Trophoblast cell (in vitro differentiated cells and primary cell): ENCODE results near the gene SRCAP.

Source experiments
- DNase-seq, 2 donors: peaks; one replicate each; pipeline ENCODE4 v3.0.0-alpha.2; 2016
- H2AFZ ChIP-seq: 2 replicates; pipeline ENCODE4 v1.6.1; 2013; ENCODE audit warnings: low read length, moderate library complexity, mild to moderate bottlenecking; ENCODE audit not compliant: insufficient read depth, poor library complexity
- H2AK5ac ChIP-seq: 2 replicates; pipeline ENCODE4 v1.6.1; 2013; ENCODE audit warnings: mild to moderate bottlenecking, low read length
- H2BK120ac ChIP-seq: 2 replicates; pipeline ENCODE4 v1.6.1; 2013; ENCODE audit warnings: low read length, mild to moderate bottlenecking, moderate library complexity; ENCODE audit not compliant: insufficient read depth, poor library complexity
- H2BK12ac ChIP-seq: 2 replicates; pipeline ENCODE4 v1.6.1; 2013; ENCODE audit warnings: mild to moderate bottlenecking, low read length, moderate library complexity
- H2BK5ac ChIP-seq: 2 replicates; pipeline ENCODE4 v1.6.1; 2013; ENCODE audit warnings: low read length, low read depth, moderate library complexity, mild to moderate bottlenecking; ENCODE audit not compliant: poor library complexity
- H3K14ac ChIP-seq: 2 replicates; pipeline ENCODE4 v1.6.1; 2013; ENCODE audit warnings: mild to moderate bottlenecking, low read length
- H3K18ac ChIP-seq: 2 replicates; pipeline ENCODE4 v1.6.1; 2013; ENCODE audit warnings: mild to moderate bottlenecking, low read length
- H3K23ac ChIP-seq: 2 replicates; pipeline ENCODE4 v1.6.1; 2013; ENCODE audit warnings: low read length
- H3K27ac ChIP-seq: 2 replicates; pipeline ENCODE4 v1.5.1; 2013; ENCODE audit warnings: low read depth, mild to moderate bottlenecking, inconsistent platforms, low read length, moderate library complexity
- H3K27me3 ChIP-seq: 2 replicates; pipeline ENCODE4 v1.6.1; 2013; ENCODE audit warnings: inconsistent platforms, mild to moderate bottlenecking, low read length, moderate library complexity; ENCODE audit not compliant: insufficient read depth
- H3K36me3 ChIP-seq, 2 experiments: 1 replicate in 1 of 2; 2 replicates in 1 of 2; pipeline ENCODE4 v1.6.1; 2013; ENCODE audit warnings: low read length in 2 of 2, mild to moderate bottlenecking in 2 of 2, moderate library complexity in 1 of 2; ENCODE audit not compliant: insufficient read depth in 2 of 2, control insufficient read depth in 1 of 2
- H3K4ac ChIP-seq: 2 replicates; pipeline ENCODE4 v1.6.1; 2013; ENCODE audit warnings: low read depth, mild to moderate bottlenecking, low read length, moderate library complexity
- H3K4me1 ChIP-seq, 2 experiments: 1 replicate in 1 of 2; 2 replicates in 1 of 2; pipeline ENCODE4 v1.6.1; 2013; ENCODE audit warnings: low read length in 2 of 2, mild to moderate bottlenecking in 2 of 2, moderate library complexity in 1 of 2; ENCODE audit not compliant: insufficient read depth in 2 of 2, control insufficient read depth in 1 of 2
- H3K4me2 ChIP-seq: 2 replicates; pipeline ENCODE4 v1.6.1; 2013; ENCODE audit warnings: inconsistent platforms, mild to moderate bottlenecking, low read length, moderate library complexity
- H3K4me3 ChIP-seq: 2 replicates; pipeline ENCODE4 v1.5.1; 2013; ENCODE audit warnings: mild to moderate bottlenecking, low read depth, low read length, inconsistent platforms
- H3K79me1 ChIP-seq: one replicate; pipeline ENCODE4 v1.6.1; 2013; ENCODE audit warnings: low read length
- H3K79me2 ChIP-seq: 2 replicates; pipeline ENCODE4 v1.6.1; 2013; ENCODE audit warnings: low read length, mild to moderate bottlenecking; ENCODE audit not compliant: control insufficient read depth, insufficient read depth, poor library complexity
- H3K9ac ChIP-seq: 2 replicates; pipeline ENCODE4 v1.6.1; 2013; ENCODE audit warnings: mild to moderate bottlenecking, low read length
- H3K9me3 ChIP-seq: 2 replicates; pipeline ENCODE4 v1.6.1; 2013; ENCODE audit warnings: low read depth, mild to moderate bottlenecking, control low read depth, inconsistent platforms, low read length; ENCODE audit not compliant: insufficient read depth
- H4K12ac ChIP-seq: 2 replicates; pipeline ENCODE4 v1.6.1; 2013; ENCODE audit warnings: low read depth, mild to moderate bottlenecking, low read length, moderate library complexity
- H4K8ac ChIP-seq: 2 replicates; pipeline ENCODE4 v1.6.1; 2013; ENCODE audit warnings: low read depth, mild to moderate bottlenecking, low read length, moderate library complexity
- H4K91ac ChIP-seq: one replicate; pipeline ENCODE4 v1.6.1; 2013; ENCODE audit warnings: low read depth, mild to moderate bottlenecking, low read length, moderate library complexity
- WGBS: extraction: QIAGEN DNeasy Blood & Tissue Kit; methylation state at CpG from one replicate; pipeline ENCODE4 v1.1.7; 2013; ENCODE audit warnings: missing lambda C conversion rate; ENCODE audit not compliant: insufficient read length, insufficient coverage; ENCODE audit errors: extremely low coverage; 5-methylcytosine and 5-hydroxymethylcytosine counted together

The SRCAP gene

DNA sequence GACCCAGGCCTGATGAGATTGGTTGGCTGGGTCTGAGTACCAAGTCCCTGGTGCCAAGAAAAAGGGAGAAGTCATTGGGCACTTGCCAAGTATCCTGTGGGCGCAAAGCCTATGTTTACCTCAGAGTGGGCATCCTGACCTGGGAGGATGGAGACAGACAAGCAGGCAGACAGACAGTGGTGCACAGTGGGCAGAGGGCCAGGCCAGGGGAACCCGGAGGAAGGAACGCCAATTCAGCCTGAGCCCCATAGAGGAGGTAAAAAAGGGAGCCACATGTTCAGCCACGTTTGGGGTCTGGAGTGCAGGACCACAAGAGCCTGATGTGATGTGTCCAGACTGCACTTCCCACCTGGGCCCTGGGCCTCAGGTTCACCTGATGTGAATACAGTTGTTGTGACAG lies 54.6 kb downstream of the SRCAP start:
- no peak for DNase-seq
- no peak overlapping the region for H4K12ac ChIP-seq
- no peak overlapping the region for H3K4me3 ChIP-seq
- no peak overlapping the region for H4K8ac ChIP-seq
- peaks cover 2% of the 10 kb centered on the region for H3K79me1 ChIP-seq
- H3K14ac ChIP-seq: no peak overlapping the region
- no peak overlapping the region for H2BK5ac ChIP-seq
- no peak overlapping the region for H2BK12ac ChIP-seq
- no peak overlapping the region for H2AK5ac ChIP-seq
- no peak overlapping the region for H2AFZ ChIP-seq
- H3K4ac ChIP-seq: no peak overlapping the region
- no peaks in the 10 kb centered on the region for H3K9me3 ChIP-seq
- no peaks in the 10 kb centered on the region for H3K27me3 ChIP-seq
- H3K23ac ChIP-seq: no peak overlapping the region
- H3K18ac ChIP-seq: no peak overlapping the region
- no peak overlapping the region for H3K9ac ChIP-seq
- H3K79me2 ChIP-seq: peaks cover 7% of the 10 kb centered on the region
- no peak overlapping the region for H3K27ac ChIP-seq
- peaks cover 58 to 64% of the 10 kb centered on the region in 2 experiments for H3K36me3 ChIP-seq
- H3K4me1 ChIP-seq: no peaks in the 10 kb centered on the region
- H2BK120ac ChIP-seq: no peak overlapping the region
- no CpG with 5 or more reads among the region's 4 CpGs for WGBS
- H4K91ac ChIP-seq: no peak overlapping the region
- no peak overlapping the region for H3K4me2 ChIP-seq

DNA sequence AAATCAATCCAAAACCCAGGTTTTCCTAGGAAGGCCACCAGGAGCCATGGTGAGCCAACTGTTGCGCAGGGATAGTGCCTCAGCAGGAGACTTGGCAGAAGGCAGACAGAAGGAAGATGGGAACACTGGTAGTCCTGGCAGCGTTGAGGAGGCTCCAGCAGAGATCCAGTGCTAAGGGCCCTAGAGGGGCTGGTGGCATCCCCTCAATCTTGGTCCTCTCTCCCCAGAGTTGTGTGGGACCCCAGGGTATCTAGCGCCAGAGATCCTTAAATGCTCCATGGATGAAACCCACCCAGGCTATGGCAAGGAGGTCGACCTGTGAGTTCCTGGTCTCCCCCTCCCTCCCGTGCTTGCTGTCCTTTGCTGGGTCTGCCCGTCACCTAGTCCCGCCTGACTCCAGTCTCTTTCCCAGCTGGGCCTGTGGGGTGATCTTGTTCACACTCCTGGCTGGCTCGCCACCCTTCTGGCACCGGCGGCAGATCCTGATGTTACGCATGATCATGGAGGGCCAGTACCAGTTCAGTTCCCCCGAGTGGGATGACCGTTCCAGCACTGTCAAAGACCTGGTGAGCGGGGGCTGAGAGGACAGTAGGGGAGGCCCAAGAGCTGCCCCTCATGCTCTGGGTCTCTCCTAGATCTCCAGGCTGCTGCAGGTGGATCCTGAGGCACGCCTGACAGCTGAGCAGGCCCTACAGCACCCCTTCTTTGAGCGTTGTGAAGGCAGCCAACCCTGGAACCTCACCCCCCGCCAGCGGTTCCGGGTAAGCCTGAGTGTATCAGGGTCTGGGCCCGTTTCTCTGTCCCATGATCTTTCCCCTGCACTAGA lies 57.2 kb downstream of the SRCAP start:
- Histone ChIP-seq H2AFZ (no peak overlapping the region), H2BK120ac (no peak overlapping the region), H3K27me3 (no peaks in the 10 kb centered on the region), H3K79me2 (no peaks in the 10 kb centered on the region), H2BK12ac (no peak overlapping the region), H2BK5ac (no peak overlapping the region), H3K18ac (no peak overlapping the region), H4K12ac (no peak overlapping the region), H3K4ac (no peak overlapping the region), H3K4me3 (no peak overlapping the region), H3K4me2 (no peak overlapping the region), H2AK5ac (no peak overlapping the region), H3K9ac (no peak overlapping the region), H3K23ac (no peak overlapping the region), H3K36me3 (peaks cover 64 to 72% of the 10 kb centered on the region in 2 experiments), H3K27ac (no peak overlapping the region), H4K91ac (no peak overlapping the region), H3K4me1 (peaks cover 4 to 8% of the 10 kb centered on the region in 2 experiments), H3K9me3 (no peaks in the 10 kb centered on the region), H3K79me1 (no peaks in the 10 kb centered on the region), H3K14ac (no peak overlapping the region), H4K8ac (no peak overlapping the region)
- DNase-seq: no peak
- no CpG with 5 or more reads among the region's 20 CpGs for WGBS

DNA sequence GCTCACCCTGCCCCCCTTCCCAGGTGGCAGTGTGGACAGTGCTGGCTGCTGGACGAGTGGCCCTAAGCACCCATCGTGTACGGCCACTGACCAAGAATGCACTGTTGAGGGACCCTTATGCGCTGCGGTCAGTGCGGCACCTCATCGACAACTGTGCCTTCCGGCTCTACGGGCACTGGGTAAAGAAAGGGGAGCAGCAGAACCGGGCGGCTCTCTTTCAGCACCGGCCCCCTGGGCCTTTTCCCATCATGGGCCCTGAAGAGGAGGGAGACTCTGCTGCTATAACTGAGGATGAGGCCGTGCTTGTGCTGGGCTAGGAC lies 57.8 kb downstream of the SRCAP start:
- H3K4me2 ChIP-seq: no peak overlapping the region
- no peak overlapping the region for H2BK12ac ChIP-seq
- peaks cover 59 to 67% of the 10 kb centered on the region in 2 experiments for H3K36me3 ChIP-seq
- H3K27me3 ChIP-seq: no peaks in the 10 kb centered on the region
- H3K4me3 ChIP-seq: no peak overlapping the region
- H3K18ac ChIP-seq: no peak overlapping the region
- H3K9ac ChIP-seq: no peak overlapping the region
- H3K23ac ChIP-seq: no peak overlapping the region
- H3K14ac ChIP-seq: no peak overlapping the region
- WGBS: no CpG with 5 or more reads among the region's 13 CpGs
- no peak overlapping the region for H2AK5ac ChIP-seq
- no peaks in the 10 kb centered on the region for H3K9me3 ChIP-seq
- H3K27ac ChIP-seq: no peak overlapping the region
- H3K4ac ChIP-seq: no peak overlapping the region
- no peak overlapping the region for H4K91ac ChIP-seq
- no peak overlapping the region for H4K8ac ChIP-seq
- DNase-seq: no peak
- H2AFZ ChIP-seq: no peak overlapping the region
- H3K79me1 ChIP-seq: peaks cover 4% of the 10 kb centered on the region
- peaks cover 4 to 8% of the 10 kb centered on the region in 2 experiments for H3K4me1 ChIP-seq
- no peak overlapping the region for H2BK120ac ChIP-seq
- peaks cover 3% of the 10 kb centered on the region for H3K79me2 ChIP-seq
- H2BK5ac ChIP-seq: no peak overlapping the region
- H4K12ac ChIP-seq: no peak overlapping the region

DNA sequence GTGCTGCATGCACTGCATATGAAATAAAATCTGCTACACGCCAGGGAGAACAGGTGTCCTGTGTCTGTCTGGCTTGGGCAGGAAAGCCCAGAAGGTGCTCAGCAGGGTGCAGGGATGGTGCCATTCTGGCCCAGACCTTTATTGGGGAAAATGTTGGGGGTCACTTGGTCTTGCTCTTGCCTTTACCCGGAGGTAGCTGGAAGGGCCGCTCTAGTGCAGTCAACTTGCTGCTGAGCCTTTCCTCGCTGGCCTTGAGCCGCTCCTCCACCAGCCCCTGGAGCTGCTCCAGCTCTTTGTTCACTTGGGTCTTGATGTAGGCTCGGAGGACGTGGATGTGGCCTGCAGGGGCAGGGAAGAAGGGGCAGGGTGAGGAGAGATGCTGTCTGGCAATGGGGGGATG lies 58.3 kb downstream of the SRCAP start:
- H3K79me1 ChIP-seq: peaks cover 6% of the 10 kb centered on the region
- H3K27ac ChIP-seq: no peak overlapping the region
- no peaks in the 10 kb centered on the region for H3K27me3 ChIP-seq
- no peak overlapping the region for H2AFZ ChIP-seq
- no peak overlapping the region for H3K23ac ChIP-seq
- H2AK5ac ChIP-seq: no peak overlapping the region
- H3K36me3 ChIP-seq: peaks cover 55 to 63% of the 10 kb centered on the region in 2 experiments
- no peak overlapping the region for H3K14ac ChIP-seq
- no peak overlapping the region for H4K8ac ChIP-seq
- WGBS: no CpG with 5 or more reads among the region's 7 CpGs
- no peak overlapping the region for H3K4me2 ChIP-seq
- peaks cover 5% of the 10 kb centered on the region for H3K79me2 ChIP-seq
- no peak overlapping the region for H4K91ac ChIP-seq
- no peak for DNase-seq
- peak overlapping the region; percentile 2 for H4K12ac ChIP-seq
- H3K9me3 ChIP-seq: no peaks in the 10 kb centered on the region
- H3K4me1 ChIP-seq: peaks cover 4 to 8% of the 10 kb centered on the region in 2 experiments
- no peak overlapping the region for H3K4ac ChIP-seq
- no peak overlapping the region for H3K18ac ChIP-seq
- no peak overlapping the region for H3K4me3 ChIP-seq
- no peak overlapping the region for H2BK120ac ChIP-seq
- no peak overlapping the region for H2BK12ac ChIP-seq
- H3K9ac ChIP-seq: no peak overlapping the region
- H2BK5ac ChIP-seq: no peak overlapping the region
